Uterus (tissue), 4 donors: ENCODE data around the gene PTGDS. TPM values are rescaled to one million over a fixed set of nuclear protein-coding genes. Genes with fewer than 3 reads are reported as not detected.

Experiments
- DNase-seq, 2 donors: peaks; one replicate each; pipeline ENCODE4 v3.0.0-alpha.2; 2019 to 2020
- H3K27ac ChIP-seq, 2 donors: fragments of 200-600 bp; sonication (generic); 1 replicate in 1 of 2; 2 replicates in 1 of 2; pipeline ENCODE4 v1.5.1; 2016 to 2018
- H3K27me3 ChIP-seq, 2 donors: fragments of 200-600 bp; sonication (generic); one replicate each; pipeline ENCODE4 v1.5.1; 2018 to 2019; ENCODE audit warnings: control low read depth in 1 of 2
- H3K36me3 ChIP-seq, 2 donors: fragments of 200-600 bp; sonication (generic); one replicate each; pipeline ENCODE4 v1.5.1; 2019; ENCODE audit warnings: control low read depth in 1 of 2
- H3K4me1 ChIP-seq, 2 donors: fragments of 200-600 bp; sonication (generic); one replicate each; pipeline ENCODE4 v1.5.1; 2018 to 2019; ENCODE audit warnings: control low read depth in 1 of 2
- H3K4me3 ChIP-seq, 2 donors: fragments of 200-600 bp; sonication (generic); 1 replicate in 1 of 2; 2 replicates in 1 of 2; pipeline ENCODE4 v1.5.1; 2018 to 2019; ENCODE audit warnings: mild to moderate bottlenecking in 1 of 2
- H3K9me3 ChIP-seq, 2 donors: fragments of 200-600 bp; sonication (generic); one replicate each; pipeline ENCODE4 v1.5.1; 2019; ENCODE audit warnings: control low read depth in 1 of 2
- CTCF ChIP-seq, 4 experiments: fragments of 200-600 bp in 2 of 4; fragments of 450-650 bp in 2 of 4; sonication (generic) in 2 of 4; IDR thresholded peaks; one replicate each; pipeline ENCODE4 v1.5.1; 2016 to 2019; ENCODE audit warnings: antibody characterized with exemption in 4 of 4, mild to moderate bottlenecking in 2 of 4, moderate library complexity in 1 of 4
- POLR2A ChIP-seq, 2 donors: fragments of 450-650 bp; IDR thresholded peaks; one replicate each; pipeline ENCODE4 v1.6.1; 2016; ENCODE audit warnings: antibody characterized with exemption in 2 of 2, mild to moderate bottlenecking in 1 of 2, moderate library complexity in 1 of 2
- intact Hi-C: fragments of 100-400 bp; cut with DNase I; formaldehyde crosslinking; loops from one replicate; pipeline ENCODE4 v1.15.1; 2023; ENCODE audit warnings: low total_unique reads
- total RNA-seq, 4 donors: library from RNA; depleted of rRNA in 3 of 4; stranded (reverse); fragments of >200 nt in 3 of 4; gene quantifications; one replicate each; pipeline versions ENCODE4 v1.1.0 to v1.2.4, GENCODE V29; 2014 to 2023
- donor health status: DM: yes; HTN: yes; CAD: no.

Gene PTGDS
- total RNA-seq, 4 donors from 2014 or later, result 13.5 to 116 (median 58.8) TPM

GRCh38 chr9:136983167-136983566, 5.9 kb downstream of the PTGDS start:
- no peak for TF ChIP-seq POLR2A (IDR thresholded peaks at IDR 0.05)
- TF ChIP-seq CTCF (IDR thresholded peaks at IDR 0.05), result no peak
- intact Hi-C loops, result no loop called here
- Histone ChIP-seq H3K27me3 (peaks cover 8 to 16% of the 10 kb centered on the region in 2 donors), H3K4me1 (no peaks in the 10 kb centered on the region), H3K4me3 (no peak overlapping the region), H3K9me3 (no peaks in the 10 kb centered on the region), H3K36me3 (no peaks in the 10 kb centered on the region), H3K27ac (no peak overlapping the region)
- DNase-seq, result no peak

GRCh38 chr9:136983656-136984314, 6.5 kb downstream of the PTGDS start:
- H3K36me3 ChIP-seq, result no peaks in the 10 kb centered on the region
- TF ChIP-seq POLR2A (IDR thresholded peaks at IDR 0.05), result no peak
- TF ChIP-seq CTCF (IDR thresholded peaks at IDR 0.05), result no peak
- H3K4me1 ChIP-seq, result no peaks in the 10 kb centered on the region
- no peak overlapping the region for H3K27ac ChIP-seq
- peaks cover 8 to 16% of the 10 kb centered on the region in 2 donors for H3K27me3 ChIP-seq
- H3K4me3 ChIP-seq, result no peak overlapping the region
- no peaks in the 10 kb centered on the region for H3K9me3 ChIP-seq
- intact Hi-C loops, result no loop called here
- DNase-seq, result no peak

- H3K4me1 ChIP-seq, result no peaks in the 10 kb centered on the region
- no peak for TF ChIP-seq POLR2A (IDR thresholded peaks at IDR 0.05)
- TF ChIP-seq CTCF (IDR thresholded peaks at IDR 0.05), result no peak
- intact Hi-C loops, result no loop called here
- peaks cover 8 to 16% of the 10 kb centered on the region in 2 donors for H3K27me3 ChIP-seq
- H3K36me3 ChIP-seq, result no peaks in the 10 kb centered on the region
- no peak for DNase-seq
- H3K27ac ChIP-seq, result no peak overlapping the region
- H3K9me3 ChIP-seq, result no peaks in the 10 kb centered on the region
- no peak overlapping the region for H3K4me3 ChIP-seq
Measured at GRCh38 chr9:136984464-136985026, 7.2 kb downstream of the PTGDS start.

GRCh38 chr9:136985027-136985602, 7.8 kb downstream of the PTGDS start:
- H3K36me3 ChIP-seq, result no peaks in the 10 kb centered on the region
- no peaks in the 10 kb centered on the region for H3K4me1 ChIP-seq
- TF ChIP-seq CTCF (IDR thresholded peaks at IDR 0.05) (no peak), POLR2A (IDR thresholded peaks at IDR 0.05) (no peak)
- H3K9me3 ChIP-seq, result no peaks in the 10 kb centered on the region
- no peak for DNase-seq
- H3K27me3 ChIP-seq, result peaks cover 8 to 16% of the 10 kb centered on the region in 2 donors
- intact Hi-C loops, result no loop called here
- H3K27ac ChIP-seq, result no peak overlapping the region
- H3K4me3 ChIP-seq, result no peak overlapping the region

GRCh38 chr9:136985853-136986252, 8.5 kb downstream of the PTGDS start:
- H3K4me3 ChIP-seq, result no peak overlapping the region
- no peak for TF ChIP-seq POLR2A (IDR thresholded peaks at IDR 0.05)
- no peak for TF ChIP-seq CTCF (IDR thresholded peaks at IDR 0.05)

More at GRCh38 chr9:136985853-136986252, 8.5 kb downstream of the PTGDS start:
- no peak overlapping the region for H3K27ac ChIP-seq
- H3K9me3 ChIP-seq, result no peaks in the 10 kb centered on the region
- H3K27me3 ChIP-seq, result peaks cover 8 to 16% of the 10 kb centered on the region in 2 donors
- no peak for DNase-seq
- intact Hi-C loops, result no loop called here
- no peaks in the 10 kb centered on the region for H3K4me1 ChIP-seq
- no peaks in the 10 kb centered on the region for H3K36me3 ChIP-seq
